ENCODE results near the gene ERBB4. TPM values are rescaled to one million over a fixed set of nuclear protein-coding genes. Genes with fewer than 3 reads are reported as not detected.

Gene ERBB4
- total RNA-seq, 4 donors from 2014 or later, result 0.26 to 13.3 (median 2.4) TPM

DNA sequence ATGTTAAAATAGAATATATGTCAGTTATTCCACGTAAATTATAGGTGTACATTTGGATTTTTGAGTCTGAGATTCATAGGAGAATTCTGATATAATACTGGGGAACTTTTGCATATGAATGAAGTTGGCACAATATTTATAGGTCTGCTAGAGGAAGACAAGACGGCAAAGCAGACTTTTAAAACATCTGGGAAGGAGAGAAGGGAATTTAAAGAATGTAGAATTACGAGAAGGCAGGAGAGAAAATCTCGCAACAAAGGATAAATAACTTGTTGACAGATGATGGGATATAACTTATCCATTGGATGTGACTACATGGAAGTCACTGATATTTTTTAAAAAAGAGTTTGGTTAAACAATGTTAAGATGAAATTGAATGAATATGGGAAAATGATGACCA lies 615.6 kb downstream of the ERBB4 start:
- no peak for DNase-seq

DNA sequence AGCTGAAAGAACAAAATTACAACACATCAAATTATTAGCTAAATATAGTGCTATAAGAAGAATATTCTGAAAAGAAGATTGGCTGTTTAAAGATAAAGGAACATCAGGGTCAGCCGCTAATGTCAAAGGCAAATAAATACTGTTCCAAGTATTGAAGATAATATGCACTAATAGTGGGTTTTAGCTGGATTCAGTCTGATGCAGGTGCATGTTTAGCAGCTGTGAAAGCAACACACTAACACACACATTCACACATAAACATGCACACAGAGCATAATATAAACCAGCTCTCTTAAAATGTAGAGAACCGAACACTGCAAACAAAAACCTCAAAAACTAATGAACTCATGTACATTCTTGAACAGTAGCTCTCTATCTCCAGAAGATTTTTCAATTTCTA lies 634.6 kb downstream of the ERBB4 start:
- H3K36me3 ChIP-seq, result no peaks in the 10 kb centered on the region
- H3K27ac ChIP-seq, result no peak overlapping the region
- no peaks in the 10 kb centered on the region for H3K9me3 ChIP-seq
- no peak for TF ChIP-seq POLR2A (IDR thresholded peaks at IDR 0.05)
- TF ChIP-seq, protein P1, sequence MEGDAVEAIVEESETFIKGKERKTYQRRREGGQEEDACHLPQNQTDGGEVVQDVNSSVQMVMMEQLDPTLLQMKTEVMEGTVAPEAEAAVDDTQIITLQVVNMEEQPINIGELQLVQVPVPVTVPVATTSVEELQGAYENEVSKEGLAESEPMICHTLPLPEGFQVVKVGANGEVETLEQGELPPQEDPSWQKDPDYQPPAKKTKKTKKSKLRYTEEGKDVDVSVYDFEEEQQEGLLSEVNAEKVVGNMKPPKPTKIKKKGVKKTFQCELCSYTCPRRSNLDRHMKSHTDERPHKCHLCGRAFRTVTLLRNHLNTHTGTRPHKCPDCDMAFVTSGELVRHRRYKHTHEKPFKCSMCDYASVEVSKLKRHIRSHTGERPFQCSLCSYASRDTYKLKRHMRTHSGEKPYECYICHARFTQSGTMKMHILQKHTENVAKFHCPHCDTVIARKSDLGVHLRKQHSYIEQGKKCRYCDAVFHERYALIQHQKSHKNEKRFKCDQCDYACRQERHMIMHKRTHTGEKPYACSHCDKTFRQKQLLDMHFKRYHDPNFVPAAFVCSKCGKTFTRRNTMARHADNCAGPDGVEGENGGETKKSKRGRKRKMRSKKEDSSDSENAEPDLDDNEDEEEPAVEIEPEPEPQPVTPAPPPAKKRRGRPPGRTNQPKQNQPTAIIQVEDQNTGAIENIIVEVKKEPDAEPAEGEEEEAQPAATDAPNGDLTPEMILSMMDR (IDR thresholded peaks at IDR 0.05), result no peak
- H3K4me1 ChIP-seq, result no peaks in the 10 kb centered on the region
- no peak for DNase-seq
- intact Hi-C loops (cut with DNase I; ENCODE audit: low total_unique reads), result no loop called here
- H3K27me3 ChIP-seq, result no peaks in the 10 kb centered on the region
- no peak overlapping the region for H3K4me3 ChIP-seq

More for the DNA sequence above, 615.6 kb downstream of the ERBB4 start:
- no peaks in the 10 kb centered on the region for H3K4me1 ChIP-seq
- TF ChIP-seq, protein P1 (IDR thresholded peaks at IDR 0.05), result no peak
- TF ChIP-seq POLR2A (IDR thresholded peaks at IDR 0.05), result no peak
- H3K9me3 ChIP-seq, result no peaks in the 10 kb centered on the region
- H3K27me3 ChIP-seq, result no peaks in the 10 kb centered on the region
- H3K36me3 ChIP-seq, result no peaks in the 10 kb centered on the region
- H3K27ac ChIP-seq, result no peak overlapping the region
- H3K4me3 ChIP-seq, result no peak overlapping the region
- intact Hi-C loops (cut with DNase I; ENCODE audit: low total_unique reads), result no loop called here

DNA sequence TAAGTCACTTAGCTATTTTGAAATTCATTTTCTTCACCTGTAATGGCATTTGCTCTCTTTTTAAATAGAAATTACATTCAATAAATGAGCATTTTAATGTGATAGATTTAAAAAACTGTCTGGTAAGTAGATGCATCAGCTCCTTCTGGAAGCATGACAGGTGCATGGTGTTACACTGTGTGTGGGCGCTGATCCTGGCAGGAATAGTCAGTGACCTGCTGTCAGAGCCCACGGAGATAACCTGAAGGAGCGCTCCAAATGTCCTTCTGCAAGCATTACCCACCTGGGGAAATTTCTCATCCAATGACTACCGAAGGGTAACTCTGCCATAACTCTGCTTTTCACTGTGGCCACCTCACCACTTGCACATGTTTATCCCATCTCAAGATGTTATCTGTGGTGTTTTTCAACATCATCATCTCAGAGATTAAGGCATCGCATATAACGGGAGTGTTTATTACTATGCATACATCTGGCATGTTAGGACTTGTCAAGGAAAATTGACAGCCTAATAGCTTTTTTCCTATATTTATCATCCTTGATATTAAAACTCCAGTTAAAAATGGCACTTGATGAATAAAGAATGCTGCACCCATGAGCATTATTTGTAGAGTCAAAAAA lies 637.3 kb downstream of the ERBB4 start:
- H3K4me1 ChIP-seq, result no peaks in the 10 kb centered on the region
- intact Hi-C loops (cut with DNase I; ENCODE audit: low total_unique reads), result no loop called here
- no peaks in the 10 kb centered on the region for H3K36me3 ChIP-seq
- H3K27ac ChIP-seq, result no peak overlapping the region
- no peak for DNase-seq
- no peaks in the 10 kb centered on the region for H3K9me3 ChIP-seq
- H3K27me3 ChIP-seq, result no peaks in the 10 kb centered on the region
- TF ChIP-seq, protein P1 (IDR thresholded peaks at IDR 0.05), result no peak
- no peak for TF ChIP-seq POLR2A (IDR thresholded peaks at IDR 0.05)
- H3K4me3 ChIP-seq, result no peak overlapping the region

DNA sequence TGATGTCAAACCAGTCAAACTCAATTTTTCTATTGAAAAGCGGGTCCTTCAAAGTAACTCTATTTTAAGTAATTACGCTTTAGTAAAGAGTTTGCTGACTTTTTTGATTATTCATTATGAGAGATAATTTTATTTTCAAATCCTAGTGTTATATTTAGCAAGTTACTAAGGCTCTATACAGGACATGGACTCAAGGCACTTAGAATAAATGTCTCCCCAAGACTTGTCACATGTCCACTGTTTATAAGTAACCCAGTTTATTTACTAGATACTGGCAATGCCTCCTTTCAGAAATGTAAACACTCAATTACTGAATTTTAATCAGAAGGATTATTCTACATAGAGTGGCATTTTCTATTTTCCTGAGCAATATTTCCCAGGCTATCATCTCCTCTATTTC lies 638.1 kb downstream of the ERBB4 start:
- no peak for DNase-seq
- no peaks in the 10 kb centered on the region for H3K9me3 ChIP-seq
- intact Hi-C loops (cut with DNase I; ENCODE audit: low total_unique reads), result no loop called here
- no peaks in the 10 kb centered on the region for H3K36me3 ChIP-seq
- H3K27me3 ChIP-seq, result no peaks in the 10 kb centered on the region
- H3K27ac ChIP-seq, result no peak overlapping the region
- TF ChIP-seq, protein P1 (IDR thresholded peaks at IDR 0.05), result no peak
- no peak for TF ChIP-seq POLR2A (IDR thresholded peaks at IDR 0.05)
- no peak overlapping the region for H3K4me3 ChIP-seq
- no peaks in the 10 kb centered on the region for H3K4me1 ChIP-seq

DNA sequence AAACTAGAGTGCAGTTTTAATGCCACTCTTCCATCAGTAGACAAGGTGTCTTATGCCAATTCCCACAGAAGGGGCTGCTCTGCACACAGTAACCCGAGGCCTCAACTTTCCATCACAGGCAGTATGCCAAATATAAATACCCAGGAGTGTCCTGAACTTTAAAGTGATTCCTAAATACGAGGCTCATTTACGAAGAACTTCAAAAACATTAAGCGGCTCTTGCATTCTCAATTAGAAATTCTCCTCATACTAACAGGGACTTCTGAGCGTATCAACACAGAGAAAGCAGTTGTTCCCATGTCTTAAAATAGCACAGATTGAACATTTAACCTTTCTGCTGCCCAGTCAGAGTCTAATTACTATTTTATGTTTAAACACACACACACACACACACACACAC lies 638.6 kb downstream of the ERBB4 start:
- no peaks in the 10 kb centered on the region for H3K9me3 ChIP-seq
- H3K36me3 ChIP-seq, result no peaks in the 10 kb centered on the region
- intact Hi-C loops (cut with DNase I; ENCODE audit: low total_unique reads), result no loop called here
- DNase-seq, result no peak
- no peaks in the 10 kb centered on the region for H3K27me3 ChIP-seq
- no peak overlapping the region for H3K4me3 ChIP-seq
- H3K4me1 ChIP-seq, result no peaks in the 10 kb centered on the region
- no peak overlapping the region for H3K27ac ChIP-seq
- TF ChIP-seq, protein P1 (IDR thresholded peaks at IDR 0.05), result no peak
- no peak for TF ChIP-seq POLR2A (IDR thresholded peaks at IDR 0.05)

Data from uterus (tissue), 4 donors.